Right renal pelvis (tissue), 4 donors: ENCODE data around the gene MTURN. TPM values are rescaled to one million over a fixed set of nuclear protein-coding genes. Genes with fewer than 3 reads are reported as not detected.

ENCODE experiments used
- DNase-seq, 4 donors: peaks; one replicate each; pipeline ENCODE4 v3.0.0-alpha.2; 2013; ENCODE audit warnings: low read depth in 4 of 4, low spot score in 3 of 4, missing footprints in 1 of 4
- polyA plus RNA-seq, 4 donors: library from polyadenylated mRNA; unstranded; fragments of 120-200 nt; gene quantifications; one replicate each; pipeline ENCODE4 v1.2.1, GENCODE V29; 2013; ENCODE audit not compliant: insufficient read length in 4 of 4

MTURN gene
- polyA plus RNA-seq, 4 donors = 81.6 to 94.8 (median 93.2) TPM

- DNase-seq = peak in 1 of 4 donors; percentile 63
Measured at GRCh38 chr7:30135301-30136116, 723 bp downstream of the MTURN start.

DNA sequence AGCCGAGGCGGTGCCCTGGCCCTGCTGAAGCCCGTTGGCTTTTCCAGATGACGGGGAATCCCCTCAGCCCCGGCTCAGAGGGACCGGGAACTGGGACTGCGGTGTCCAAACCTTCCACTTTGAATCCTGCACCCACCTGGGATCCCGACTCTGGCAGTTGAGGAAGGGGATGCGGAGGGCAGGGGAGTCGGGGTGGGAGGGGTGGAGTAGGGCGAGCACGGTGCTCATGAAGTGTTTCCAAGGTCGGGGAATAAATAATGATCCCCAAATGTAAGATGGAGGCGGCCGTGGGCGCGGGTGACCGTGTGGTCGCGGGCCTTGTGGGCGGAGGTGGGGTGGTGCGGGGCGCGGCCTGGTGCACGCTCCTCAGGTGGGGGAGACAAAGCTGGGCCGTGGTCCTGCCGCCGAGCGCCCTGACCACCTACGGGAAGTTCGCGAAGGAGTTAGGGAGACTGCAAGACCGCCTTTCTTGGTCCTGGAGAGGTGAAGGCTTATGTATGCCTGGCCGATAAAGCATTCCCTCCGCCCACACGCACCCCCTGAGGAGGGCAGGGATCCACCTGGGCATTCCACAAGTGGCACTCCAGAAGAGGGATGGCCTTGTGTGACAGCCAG is 1.4 kb downstream of the MTURN start:
- DNase-seq = no peak

DNA sequence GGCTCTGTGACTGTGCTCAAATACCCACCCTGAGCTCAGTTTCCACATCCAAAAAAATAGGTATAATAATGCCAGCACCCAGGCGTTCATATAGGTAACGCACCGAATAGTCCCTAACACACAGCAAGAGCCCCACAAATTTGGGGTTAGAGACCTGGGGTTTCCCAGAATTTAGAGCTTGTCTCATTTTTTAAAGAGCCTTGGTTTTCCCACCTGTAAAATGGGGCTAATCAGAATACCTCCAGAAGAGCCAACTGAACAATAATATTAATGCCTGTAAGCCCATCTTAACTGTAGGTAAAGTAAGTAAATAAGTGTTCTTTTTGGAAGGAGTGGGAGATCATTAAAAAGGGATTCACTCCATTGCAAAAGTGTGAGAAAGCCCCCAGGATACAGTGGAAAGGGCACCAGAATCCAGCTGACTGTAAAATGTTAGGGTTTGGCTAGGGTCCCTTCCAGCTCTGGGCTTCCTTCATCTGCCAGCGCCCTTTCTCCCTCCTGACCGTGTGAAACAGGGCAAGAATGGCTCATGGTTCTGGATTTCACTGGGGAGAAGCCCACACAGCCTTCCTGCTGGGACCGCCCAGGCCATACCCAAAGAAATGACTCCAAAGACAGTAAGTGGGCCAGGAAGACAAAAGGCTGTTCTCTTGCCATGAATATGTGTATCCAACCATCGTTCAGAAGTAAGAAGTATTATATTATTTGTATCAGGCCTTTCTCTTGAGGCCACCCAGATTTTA is 2.1 kb downstream of the MTURN start:
- DNase-seq = no peak

DNA sequence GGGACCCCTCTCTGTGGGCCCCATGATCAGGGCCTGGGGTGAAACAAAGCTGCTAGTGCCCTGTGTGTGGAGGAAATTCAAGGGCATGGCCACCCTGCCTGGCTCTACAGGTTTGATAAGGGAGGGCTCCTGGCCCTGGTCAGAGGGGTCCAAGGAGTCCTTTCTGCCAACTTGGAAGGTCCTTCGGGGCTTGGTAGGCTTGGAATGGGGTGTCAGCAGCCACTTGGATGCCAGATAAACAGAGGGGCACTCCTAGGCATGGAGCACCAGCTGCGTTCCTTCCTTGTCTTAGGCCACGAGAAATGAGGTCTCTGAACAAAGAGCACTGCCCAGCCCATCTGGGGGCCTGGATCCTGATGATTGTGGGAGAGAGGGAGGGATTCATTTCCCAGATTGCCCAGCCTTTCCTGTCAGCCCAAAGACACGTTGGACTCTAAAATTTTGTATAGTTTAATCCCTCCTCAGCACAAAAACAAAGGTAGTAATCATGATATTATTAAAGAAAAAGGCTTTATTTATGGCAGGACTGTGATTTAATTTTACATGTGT is 5.1 kb downstream of the MTURN start:
- no peak for DNase-seq

- no peak for DNase-seq
Measured at GRCh38 chr7:30140456-30140855, 5.7 kb downstream of the MTURN start.

DNA sequence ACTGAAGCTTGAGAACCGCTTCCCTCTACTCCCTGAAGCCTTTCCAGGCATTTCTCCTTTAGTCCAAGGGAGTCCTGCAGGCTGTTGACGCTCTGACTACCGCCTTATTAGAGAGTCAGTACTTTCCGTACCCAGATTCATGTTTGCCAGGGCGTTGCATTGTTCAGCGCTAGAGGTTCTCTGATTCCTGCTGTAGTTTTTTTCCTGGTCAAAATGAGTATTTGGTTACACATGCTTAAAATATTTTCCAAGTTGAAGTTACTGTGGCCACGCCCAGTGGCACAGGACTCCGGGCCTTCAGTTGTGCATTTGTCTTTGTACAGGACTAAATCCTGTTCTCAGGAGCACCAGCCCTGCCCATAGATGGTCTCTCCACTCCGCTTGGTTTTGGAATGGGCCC is 7.9 kb downstream of the MTURN start:
- no peak for DNase-seq

DNA sequence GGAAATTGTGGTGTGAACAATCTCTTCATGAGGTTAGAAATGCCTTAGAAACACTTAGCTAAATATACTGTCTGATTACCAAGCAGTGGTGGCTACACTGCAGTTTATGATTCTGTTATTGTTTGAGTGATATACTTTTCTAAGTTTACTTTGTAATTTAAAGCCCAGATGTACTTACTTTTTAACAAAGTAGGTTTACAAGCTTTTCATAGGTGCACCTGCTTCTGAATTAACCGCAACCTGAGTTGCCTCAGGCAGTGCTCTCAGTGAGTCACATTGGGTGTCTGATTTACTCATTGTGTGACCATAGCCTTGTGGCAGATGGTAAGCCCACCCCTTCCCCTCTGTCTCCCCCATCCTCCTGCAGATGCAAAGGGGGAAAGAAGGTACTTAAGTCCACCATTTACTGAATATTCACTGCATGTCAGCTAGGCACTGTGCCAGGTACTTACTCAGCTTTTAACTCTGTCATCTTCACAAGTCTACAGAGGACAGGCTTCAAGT is 9.0 kb downstream of the MTURN start:
- no peak for DNase-seq

DNA sequence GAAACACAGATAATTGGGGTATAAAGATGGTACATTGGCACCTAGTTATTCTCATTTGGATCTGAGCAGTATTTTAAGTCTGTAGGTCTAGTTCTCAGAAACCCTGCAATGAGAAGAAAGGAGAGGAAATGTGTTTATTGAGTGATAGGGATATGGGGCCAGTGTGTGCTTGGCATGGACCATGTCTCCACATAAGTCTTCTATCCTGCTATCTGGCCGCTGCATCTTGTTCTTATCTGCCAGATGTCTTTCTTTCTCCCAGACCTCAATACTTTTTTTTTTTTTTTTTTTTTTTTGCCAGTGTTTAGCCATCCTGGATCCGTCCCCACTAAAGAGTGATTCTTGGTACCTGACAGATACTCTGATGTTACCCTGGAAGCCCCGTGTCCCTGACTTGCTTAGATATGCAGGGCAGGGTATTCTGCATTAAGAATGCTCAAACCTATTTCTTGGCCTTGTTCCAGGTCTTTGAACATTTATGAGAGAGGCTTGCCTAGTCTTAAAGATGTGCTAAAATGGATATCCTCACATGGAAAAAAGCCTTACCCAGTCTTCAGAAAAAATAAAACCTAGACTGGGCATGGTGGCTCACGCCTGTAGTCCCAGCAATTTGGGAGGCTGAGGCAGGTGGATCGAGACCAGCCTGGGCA is 10.0 kb downstream of the MTURN start:
- no peak for DNase-seq

DNA sequence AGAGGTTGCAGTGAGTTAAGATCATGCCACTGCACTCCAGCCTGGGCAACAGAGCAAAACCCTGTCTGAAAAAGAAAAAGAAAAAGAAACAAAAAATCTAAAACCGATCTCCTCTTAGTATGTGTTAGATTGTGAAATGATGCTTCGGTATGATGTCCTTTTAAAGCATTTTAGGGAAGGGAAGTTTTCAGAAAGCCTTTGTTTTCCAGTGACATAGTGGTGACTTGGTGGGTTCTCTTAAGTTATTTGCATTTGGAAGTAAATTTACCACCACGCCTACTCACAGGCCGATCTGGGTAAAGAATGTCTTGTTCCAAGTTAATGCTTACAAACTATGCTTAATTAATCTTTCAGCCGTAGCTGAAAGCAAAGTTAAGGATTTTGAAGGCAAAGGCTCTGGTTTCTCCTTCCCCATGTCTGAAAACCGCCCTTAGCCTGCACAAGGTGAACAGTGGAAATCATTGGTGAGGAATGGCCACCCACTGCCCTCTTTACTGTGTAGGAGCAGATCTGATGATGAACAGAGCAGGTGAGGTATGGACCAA is 10.7 kb downstream of the MTURN start:
- DNase-seq = no peak

GRCh38 chr7:30146127-30146612 is 11.4 kb downstream of the MTURN start:
- DNase-seq = no peak

GRCh38 chr7:30147223-30147622 is 12.4 kb downstream of the MTURN start:
- DNase-seq = no peak

DNA sequence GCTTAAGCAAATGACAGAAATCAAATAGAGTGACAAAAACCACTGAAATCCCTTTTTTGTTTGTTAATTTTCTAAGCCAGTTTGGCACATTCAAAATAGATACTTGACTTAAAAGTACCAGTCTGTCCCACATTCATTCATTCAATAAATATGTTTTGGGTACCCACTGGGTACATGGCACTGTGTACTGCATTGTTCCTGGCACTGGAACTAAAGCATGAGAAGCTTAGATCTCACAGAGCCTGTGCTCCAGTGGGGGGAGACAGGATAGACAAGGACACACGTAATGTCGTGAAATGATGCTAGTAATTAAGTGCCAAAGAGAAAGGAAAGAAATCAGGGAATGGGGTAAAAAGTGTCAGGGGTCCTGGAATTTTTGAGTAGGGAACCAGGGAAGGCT is 13.0 kb downstream of the MTURN start:
- DNase-seq = no peak

- DNase-seq = no peak
Measured at GRCh38 chr7:30148426-30148825, 13.6 kb downstream of the MTURN start.

- DNase-seq = no peak
Measured at GRCh38 chr7:30148951-30149459, 14.2 kb downstream of the MTURN start.

DNA sequence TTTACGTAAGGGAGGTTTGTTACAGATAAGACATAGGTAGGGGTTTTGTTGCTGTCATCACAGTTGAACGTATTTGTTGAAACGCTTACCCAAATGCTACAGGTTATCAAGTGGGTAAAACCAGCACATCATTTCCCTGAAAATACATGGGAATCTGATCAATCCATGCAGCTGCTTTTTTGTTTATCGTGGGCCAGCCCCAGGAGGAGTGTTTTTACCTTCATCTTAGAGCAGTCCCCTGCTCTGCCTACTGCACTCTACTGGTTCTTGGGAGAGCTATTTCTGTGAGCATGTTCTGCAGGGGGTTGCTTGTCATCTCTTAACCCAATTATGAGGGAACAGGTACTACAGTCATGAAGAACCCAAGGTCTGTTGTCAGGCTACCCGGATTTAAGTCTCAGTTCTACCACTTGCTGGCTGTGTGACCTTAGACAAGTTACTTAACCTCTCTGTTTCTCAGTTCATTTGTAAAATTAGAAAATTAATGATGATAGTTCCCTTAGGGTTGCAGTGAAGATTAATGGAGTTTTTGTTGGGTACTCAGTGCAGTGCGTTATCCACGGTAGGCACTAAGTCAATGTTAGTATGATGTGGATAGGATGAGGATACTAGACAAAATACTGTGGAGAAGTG is 15.0 kb downstream of the MTURN start:
- DNase-seq = no peak

DNA sequence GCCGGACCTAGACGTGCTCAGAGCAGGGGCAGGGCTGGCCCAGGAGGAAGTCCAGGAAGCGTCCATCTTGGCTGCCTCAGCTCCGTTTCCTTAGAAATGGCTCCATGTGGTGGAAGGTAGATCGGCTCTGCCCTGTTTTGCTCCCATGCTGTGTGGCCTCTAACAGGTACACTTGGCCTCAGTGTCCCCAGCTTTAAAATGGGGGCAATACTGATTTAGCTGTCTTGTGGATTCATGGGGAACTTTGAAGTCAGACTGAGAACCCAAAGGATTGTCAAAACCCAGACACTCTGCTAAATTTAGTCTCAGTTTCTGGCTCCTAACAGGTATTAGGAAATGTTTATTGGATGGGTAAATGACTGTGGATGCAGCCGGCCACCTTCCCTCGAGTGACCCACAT is 15.9 kb downstream of the MTURN start:
- DNase-seq = no peak

GRCh38 chr7:30154111-30154587 is 19.4 kb downstream of the MTURN start:
- DNase-seq = no peak

DNA sequence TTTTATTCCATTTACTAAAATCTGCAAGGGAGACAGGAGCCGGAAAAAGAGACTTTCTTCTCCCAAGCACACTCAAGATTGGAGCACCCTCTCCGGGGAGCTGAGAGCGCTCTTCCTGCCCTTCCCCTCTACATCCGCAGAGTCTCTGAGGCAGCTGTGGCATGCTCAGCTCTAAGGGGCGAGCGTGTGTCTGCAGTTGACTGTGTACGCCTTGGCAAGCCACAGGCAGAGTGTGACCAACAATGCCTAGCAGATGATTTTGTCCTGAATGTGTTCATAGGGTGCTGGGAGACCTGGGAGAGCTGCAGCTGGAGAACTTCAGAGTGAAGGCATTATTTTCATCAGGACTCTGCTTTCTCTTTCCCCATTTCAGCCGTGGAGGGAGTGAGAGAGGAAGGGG is 20.7 kb downstream of the MTURN start:
- no peak for DNase-seq

GRCh38 chr7:30157204-30157603 is 22.4 kb downstream of the MTURN start:
- DNase-seq = no peak
